NCI-H748 (cell line): ENCODE results near the gene SMIM34.
"Not testable (repeated sequence)": the region's sequence is repeated elsewhere in the genome, so short reads cannot be mapped to it uniquely, and the experiment has no call there.

ENCODE experiments used
- DNase-seq: peaks from one replicate; lab custom pipeline; 2025; ENCODE audit not compliant: unreplicated experiment; lab: John Stamatoyannopoulos, UW

The SMIM34 gene

GRCh38 chr21:34374462-34374861, 49.3 kb downstream of the SMIM34 start:
- not testable (repeated sequence) for DNase-seq

DNA sequence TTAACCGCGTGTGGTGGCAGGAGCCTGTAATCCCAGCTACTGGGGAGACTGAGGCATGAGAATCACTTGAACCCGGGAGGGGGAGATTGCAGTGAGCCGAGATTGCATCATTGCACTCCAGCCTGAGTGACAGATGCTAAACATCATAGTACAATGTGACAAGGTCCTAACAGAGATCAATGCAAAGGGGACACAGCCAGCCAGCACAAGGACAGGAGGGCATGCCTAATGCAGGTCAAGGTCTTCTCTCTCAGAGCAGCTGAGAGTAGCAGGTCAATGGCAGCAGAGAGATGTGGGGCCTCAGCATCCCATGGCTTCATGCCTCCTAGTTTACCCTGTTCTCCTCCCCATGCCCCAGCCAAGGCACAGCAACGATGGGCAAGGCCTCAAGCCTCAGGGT, 51.4 kb downstream of the SMIM34 start:
- DNase-seq, result no peak

GRCh38 chr21:34369741-34370140, 54.0 kb downstream of the SMIM34 start:
- DNase-seq, result no peak
